SJCRH30 (cell line): ENCODE results near the gene KRTAP10-7. TPM values are rescaled to one million over a fixed set of nuclear protein-coding genes. Genes with fewer than 3 reads are reported as not detected.
"Not testable (repeated sequence)": the region's sequence is repeated elsewhere in the genome, so short reads cannot be mapped to it uniquely, and the experiment has no call there.

Experiments
- DNase-seq, 2 experiments: peaks; one replicate each; pipeline ENCODE4 v3.0.0-alpha.2; 2015 to 2020
- H3K27ac ChIP-seq: fragments of 250-450 bp; sonication (Bioruptor Pico); 2 replicates; pipeline ENCODE4 v1.5.1; 2020; ENCODE audit warnings: mild to moderate bottlenecking, moderate library complexity
- H3K27me3 ChIP-seq: fragments of 250-450 bp; sonication (Bioruptor Pico); 2 replicates; pipeline ENCODE4 v1.5.1; 2020; ENCODE audit warnings: mild to moderate bottlenecking, moderate library complexity
- H3K36me3 ChIP-seq: fragments of 250-450 bp; sonication (Bioruptor Pico); 2 replicates; pipeline ENCODE4 v1.5.1; 2020; ENCODE audit warnings: mild to moderate bottlenecking, moderate library complexity
- H3K4me1 ChIP-seq: fragments of 250-450 bp; sonication (Bioruptor Pico); 2 replicates; pipeline ENCODE4 v1.5.1; 2020; ENCODE audit warnings: mild to moderate bottlenecking, moderate library complexity
- H3K4me3 ChIP-seq: fragments of 250-450 bp; sonication (Bioruptor Pico); 2 replicates; pipeline ENCODE4 v1.5.1; 2020; ENCODE audit warnings: mild to moderate bottlenecking, moderate library complexity
- H3K9me3 ChIP-seq: fragments of 250-450 bp; sonication (Bioruptor Pico); replicated peaks from 2 replicates; pipeline ENCODE4 v1.5.1; 2020; ENCODE audit warnings: mild to moderate bottlenecking, moderate library complexity
- total RNA-seq: library from RNA; depleted of rRNA; stranded (reverse); fragments of >200 nt; shearing (Covaris generic); gene quantifications from 2 replicates; pipeline ENCODE4 v1.2.3, GENCODE V29; 2014

Gene KRTAP10-7
- total RNA-seq, 1 experiment from 2014 or later, result not detected

- Histone ChIP-seq H3K4me1 (no peaks in the 10 kb centered on the region), H3K27ac (no peak overlapping the region), H3K4me3 (no peak overlapping the region), H3K9me3 (peaks cover 11% of the 10 kb centered on the region; the same call in 1 of the 2 replicates), H3K27me3 (no peaks in the 10 kb centered on the region), H3K36me3 (no peaks in the 10 kb centered on the region)
- DNase-seq, result no peak
These were observed 19.5 kb downstream of the KRTAP10-7 start for GRCh38 chr21:44619886-44620285.

DNA sequence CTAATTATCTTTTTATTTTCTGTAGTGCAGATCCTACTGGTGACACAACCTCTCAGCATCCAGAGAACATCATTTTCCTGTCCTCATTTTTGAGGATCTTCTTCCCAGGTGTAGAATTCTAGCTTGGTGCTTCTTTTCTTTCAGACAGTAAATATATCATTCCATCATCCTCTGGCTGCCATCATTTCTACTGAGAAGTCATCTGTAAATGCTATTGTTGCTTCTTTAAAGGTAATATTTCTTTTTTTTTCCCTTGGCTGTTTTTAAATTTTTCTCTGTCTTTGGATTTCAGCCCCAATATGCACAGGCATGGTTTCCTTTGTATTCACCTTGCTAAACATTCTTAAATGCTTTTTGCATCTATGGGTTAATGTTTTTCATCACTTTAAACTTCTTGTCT is 23.2 kb downstream of the KRTAP10-7 start:
- no peak overlapping the region for H3K4me3 ChIP-seq
- DNase-seq, result no peak
- H3K36me3 ChIP-seq, result no peaks in the 10 kb centered on the region
- H3K9me3 ChIP-seq, result peaks cover 12% of the 10 kb centered on the region; the same call in 1 of the 2 replicates
- no peaks in the 10 kb centered on the region for H3K27me3 ChIP-seq
- H3K27ac ChIP-seq, result no peak overlapping the region
- H3K4me1 ChIP-seq, result no peaks in the 10 kb centered on the region

DNA sequence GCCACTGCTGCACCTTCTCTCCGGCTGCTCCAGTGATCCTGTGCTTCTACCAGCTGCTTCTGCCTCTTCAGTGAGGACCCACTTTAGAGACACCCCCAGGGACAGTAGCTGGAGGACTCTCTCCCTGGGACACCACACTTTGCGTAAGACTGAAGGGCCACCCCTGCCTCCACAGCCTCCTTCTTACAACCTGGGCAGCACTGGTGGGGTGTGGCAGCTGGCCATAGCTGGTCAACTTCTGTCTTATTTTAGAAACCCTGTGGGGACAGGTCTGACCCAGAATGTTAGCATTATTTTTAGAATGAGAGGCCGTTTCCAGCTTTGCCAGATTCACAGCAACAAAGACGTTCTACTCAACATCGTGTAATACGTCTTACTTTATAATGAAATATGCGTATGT is 25.4 kb downstream of the KRTAP10-7 start:
- Histone ChIP-seq H3K4me1 (no peaks in the 10 kb centered on the region), H3K4me3 (no peak overlapping the region), H3K36me3 (no peaks in the 10 kb centered on the region), H3K9me3 (0 out of 2 replicates have a peak, but pooled peaks cover 3% of the 10 kb centered on the region), H3K27ac (no peak overlapping the region), H3K27me3 (no peaks in the 10 kb centered on the region)
- DNase-seq, result no peak

DNA sequence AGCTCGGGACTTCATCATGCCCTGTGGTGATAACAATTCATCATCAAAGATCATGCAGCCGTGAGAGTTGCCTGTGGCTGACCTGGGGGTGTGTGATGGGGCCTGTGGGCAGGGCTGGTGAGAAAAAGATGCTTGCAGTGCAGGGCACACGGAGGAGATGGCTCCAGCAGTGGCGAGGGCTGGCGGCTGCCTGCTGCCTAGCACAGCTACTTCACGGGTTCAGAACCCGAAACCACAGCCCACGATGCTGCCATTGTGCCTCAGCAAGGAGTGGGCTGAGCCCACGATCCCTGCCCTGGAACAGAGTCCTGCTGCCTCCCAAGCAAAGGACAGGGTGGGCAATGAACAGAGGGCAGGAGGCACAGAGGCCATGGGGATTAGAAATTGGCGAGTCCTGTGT is 25.9 kb downstream of the KRTAP10-7 start:
- no peak overlapping the region for H3K4me3 ChIP-seq
- H3K36me3 ChIP-seq, result no peaks in the 10 kb centered on the region
- no peak overlapping the region for H3K27ac ChIP-seq
- H3K4me1 ChIP-seq, result no peaks in the 10 kb centered on the region
- no peaks in the 10 kb centered on the region for H3K27me3 ChIP-seq
- DNase-seq, result no peak
- 0 out of 2 replicates have a peak, but pooled peaks cover 3% of the 10 kb centered on the region for H3K9me3 ChIP-seq

GRCh38 chr21:44626673-44627143 is 26.3 kb downstream of the KRTAP10-7 start, which contains the start of gene KRTAP10-9:
TSS of gene KRTAP10-9 (plus strand) at chr21:44627093. CDS start at chr21:44627172, 79 bp downstream.
- 0 out of 2 replicates have a peak, but pooled peaks cover 3% of the 10 kb centered on the region for H3K9me3 ChIP-seq
- H3K27ac ChIP-seq, result no peak within 1 kb of the TSS
- H3K27me3 ChIP-seq, result no peaks in the 10 kb centered on the region
- no peaks in the 10 kb centered on the region for H3K4me1 ChIP-seq
- H3K36me3 ChIP-seq, result no peaks in the 10 kb centered on the region
- H3K4me3 ChIP-seq, result no peak within 1 kb of the TSS
- DNase-seq, result no peak

DNA sequence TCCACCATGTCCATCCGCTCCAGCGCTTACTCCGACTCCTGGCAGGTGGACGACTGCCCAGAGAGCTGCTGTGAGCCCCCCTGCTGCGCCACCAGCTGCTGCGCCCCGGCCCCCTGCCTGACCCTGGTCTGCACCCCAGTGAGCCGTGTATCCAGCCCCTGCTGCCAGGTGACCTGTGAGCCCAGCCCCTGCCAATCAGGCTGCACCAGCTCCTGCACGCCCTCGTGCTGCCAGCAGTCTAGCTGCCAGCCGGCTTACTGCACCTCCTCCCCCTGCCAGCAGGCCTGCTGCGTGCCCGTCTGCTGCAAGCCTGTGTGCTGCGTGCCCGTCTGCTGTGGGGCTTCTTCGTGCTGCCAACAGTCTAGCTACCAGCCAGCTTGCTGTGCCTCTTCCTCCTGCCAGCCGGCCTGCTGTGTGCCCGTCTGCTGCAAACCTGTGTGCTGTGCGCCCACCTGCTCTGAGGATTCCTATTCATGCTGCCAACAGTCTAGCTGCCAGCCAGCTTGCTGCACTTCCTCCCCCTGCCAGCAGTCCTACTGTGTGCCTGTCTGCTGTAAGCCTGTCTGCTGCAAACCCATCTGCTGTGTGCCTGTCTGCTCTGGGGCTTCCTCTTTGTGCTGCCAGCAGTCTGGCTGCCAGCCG is 26.9 kb downstream of the KRTAP10-7 start:
- not testable (repeated sequence) for DNase-seq, H3K27me3 ChIP-seq

DNA sequence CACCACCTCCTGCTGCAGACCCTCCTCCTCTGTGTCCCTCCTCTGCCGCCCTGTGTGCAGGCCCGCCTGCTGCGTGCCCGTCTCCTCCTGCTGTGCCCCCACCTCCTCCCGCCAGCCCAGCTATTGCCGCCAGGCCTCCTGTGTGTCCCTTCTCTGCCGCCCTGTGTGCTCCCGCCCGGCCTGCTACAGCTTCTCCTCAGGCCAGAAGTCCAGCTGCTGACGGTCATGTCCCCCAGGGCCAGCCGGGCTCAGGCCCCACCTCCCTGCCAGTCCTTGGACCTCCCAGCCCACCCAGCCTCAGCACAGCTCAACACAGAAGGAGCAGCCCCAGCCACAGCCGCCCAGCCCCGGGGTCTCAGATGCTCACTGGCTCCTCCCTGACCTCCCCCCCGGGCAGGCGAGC is 27.4 kb downstream of the KRTAP10-7 start:
- DNase-seq, H3K36me3 ChIP-seq, H3K9me3 ChIP-seq, H3K4me3 ChIP-seq, H3K27ac ChIP-seq, H3K4me1 ChIP-seq, H3K27me3 ChIP-seq: not testable (repeated sequence)

More for the DNA sequence above, 26.9 kb downstream of the KRTAP10-7 start:
- not testable (repeated sequence) for H3K36me3 ChIP-seq, H3K4me3 ChIP-seq, H3K27ac ChIP-seq, H3K9me3 ChIP-seq, H3K4me1 ChIP-seq

DNA sequence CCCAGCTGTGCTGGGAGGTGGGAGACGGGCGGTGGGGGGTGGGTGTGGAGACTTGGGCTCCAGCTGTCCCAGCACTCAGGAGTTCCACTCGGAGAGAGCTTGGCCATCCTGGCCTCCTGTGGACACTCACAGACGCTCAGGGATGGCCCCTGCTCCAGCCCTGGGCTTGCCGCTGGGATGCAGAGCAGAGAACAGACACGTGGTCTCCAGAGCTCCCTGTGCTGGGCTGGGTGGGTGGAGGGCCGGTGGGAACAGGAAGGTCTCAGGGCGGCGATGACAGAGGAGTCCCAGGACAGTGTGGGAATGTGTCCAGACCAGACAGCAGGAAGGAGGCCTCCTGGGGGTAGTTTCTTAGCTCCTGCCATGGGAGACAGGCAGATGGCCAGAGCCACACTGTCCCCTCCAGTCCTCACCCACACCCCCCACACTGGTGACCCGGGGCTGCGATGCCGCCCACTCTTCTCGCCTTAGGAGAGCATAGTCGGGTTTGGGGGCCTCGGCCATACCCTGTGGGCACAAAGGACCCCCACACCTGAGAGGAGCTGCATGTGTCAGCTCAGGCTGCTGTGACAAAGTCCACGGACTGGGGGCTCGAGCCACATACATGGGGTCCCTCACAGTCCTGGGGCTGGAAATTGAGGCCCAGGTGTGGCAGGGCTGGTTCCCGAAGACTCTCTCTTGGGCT is 28.5 kb downstream of the KRTAP10-7 start:
- no peak for DNase-seq

GRCh38 chr21:44630440-44630839 is 30.0 kb downstream of the KRTAP10-7 start:
- no peak overlapping the region for H3K27ac ChIP-seq
- H3K4me3 ChIP-seq, result no peak overlapping the region
- no peaks in the 10 kb centered on the region for H3K4me1 ChIP-seq
- no peaks in the 10 kb centered on the region; the same call in 1 of the 2 replicates for H3K9me3 ChIP-seq
- no peak for DNase-seq
- no peaks in the 10 kb centered on the region for H3K27me3 ChIP-seq
- no peaks in the 10 kb centered on the region for H3K36me3 ChIP-seq

More for the DNA sequence above, 28.5 kb downstream of the KRTAP10-7 start:
- Histone ChIP-seq H3K4me3 (no peak overlapping the region), H3K4me1 (no peaks in the 10 kb centered on the region), H3K27me3 (no peaks in the 10 kb centered on the region), H3K9me3 (peaks cover 3% of the 10 kb centered on the region; the same call in 1 of the 2 replicates), H3K36me3 (no peaks in the 10 kb centered on the region), H3K27ac (no peak overlapping the region)

- no peak for DNase-seq
- Histone ChIP-seq H3K36me3 (no peaks in the 10 kb centered on the region), H3K27me3 (no peaks in the 10 kb centered on the region), H3K4me3 (no peak overlapping the region), H3K9me3 (no peaks in the 10 kb centered on the region; the same call in 1 of the 2 replicates), H3K4me1 (no peaks in the 10 kb centered on the region), H3K27ac (no peak overlapping the region)
These were observed 31.7 kb downstream of the KRTAP10-7 start for GRCh38 chr21:44632067-44632466.

- Histone ChIP-seq H3K36me3 (no peaks in the 10 kb centered on the region), H3K4me3 (no peak overlapping the region), H3K27me3 (no peaks in the 10 kb centered on the region), H3K9me3 (no peaks in the 10 kb centered on the region; the same call in 1 of the 2 replicates), H3K27ac (no peak overlapping the region), H3K4me1 (no peaks in the 10 kb centered on the region)
- DNase-seq, result no peak
These were observed 36.0 kb downstream of the KRTAP10-7 start for GRCh38 chr21:44636209-44637017.

GRCh38 chr21:44637018-44637850 is 36.8 kb downstream of the KRTAP10-7 start, which contains the start of gene KRTAP10-10:
TSS of gene KRTAP10-10 (plus strand) at chr21:44637356. CDS start at chr21:44637418, 62 bp downstream.
- Histone ChIP-seq H3K27ac (no peak within 1 kb of the TSS), H3K36me3 (no peaks in the 10 kb centered on the region)
- no peak for DNase-seq

GRCh38 chr21:44637851-44638348 is 37.5 kb downstream of the KRTAP10-7 start:
- H3K9me3 ChIP-seq, DNase-seq, H3K27ac ChIP-seq, H3K36me3 ChIP-seq, H3K4me3 ChIP-seq, H3K4me1 ChIP-seq, H3K27me3 ChIP-seq: not testable (repeated sequence)

More at GRCh38 chr21:44637018-44637850, 36.8 kb downstream of the KRTAP10-7 start, which contains the start of gene KRTAP10-10:
- Histone ChIP-seq H3K9me3 (no peaks in the 10 kb centered on the region; the same call in 1 of the 2 replicates), H3K4me1 (no peaks in the 10 kb centered on the region), H3K27me3 (no peaks in the 10 kb centered on the region), H3K4me3 (no peak within 1 kb of the TSS)
